ENCODE measurements around the gene USP47. TPM values are rescaled to one million over a fixed set of nuclear protein-coding genes. Genes with fewer than 3 reads are reported as not detected.
A peak's percentile ranks its signal among the peaks of the same experiment; 100 is the strongest.

Gene USP47
- total RNA-seq, 4 donors from 2014 or later: 30.5 to 74.2 (median 43.6) TPM

DNA sequence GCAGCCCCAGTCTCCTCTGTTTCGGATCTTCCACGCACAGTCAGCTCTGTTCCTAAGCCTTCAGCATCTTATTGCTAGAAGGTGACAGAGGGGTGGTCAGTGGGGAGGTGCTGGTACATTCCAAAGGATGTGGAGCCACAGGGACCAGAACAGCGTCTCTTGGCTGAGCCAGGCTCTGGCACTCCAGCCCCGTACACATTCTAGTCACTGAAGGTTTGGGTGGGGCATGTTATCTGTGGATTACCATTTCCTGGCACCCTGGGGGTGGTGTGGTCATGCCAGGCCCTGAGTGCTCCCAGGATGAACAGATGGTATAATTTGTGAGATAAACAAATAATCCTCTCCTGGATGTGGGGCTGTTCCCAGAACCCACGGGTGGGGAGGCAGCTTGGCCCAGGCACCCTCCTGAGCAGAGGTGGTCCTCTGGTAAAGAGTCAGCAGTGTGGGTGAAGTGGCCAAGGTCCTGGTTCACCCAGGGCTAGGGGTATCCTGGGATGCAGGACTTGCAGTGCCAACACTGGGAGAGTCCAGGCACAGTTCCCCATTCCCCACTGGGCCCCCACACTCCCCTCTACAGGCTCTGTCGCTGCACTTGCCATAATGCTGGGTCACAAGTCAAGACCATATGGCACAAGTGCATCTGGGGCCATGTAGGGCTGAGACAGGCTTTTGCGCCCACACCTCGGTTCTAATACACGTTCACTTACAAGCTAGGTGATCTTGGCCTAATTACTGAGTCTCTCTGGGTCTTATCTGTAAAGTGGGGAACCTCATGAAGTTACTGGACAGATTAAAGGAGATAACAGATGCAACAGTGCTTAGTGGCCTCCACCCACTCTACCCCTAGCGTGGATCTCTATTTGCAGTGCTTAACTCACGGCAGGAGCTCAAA, 133.7 kb downstream of the USP47 start:
- no peak for TF ChIP-seq POLR2A (IDR thresholded peaks at IDR 0.05)
- TF ChIP-seq, protein P1, sequence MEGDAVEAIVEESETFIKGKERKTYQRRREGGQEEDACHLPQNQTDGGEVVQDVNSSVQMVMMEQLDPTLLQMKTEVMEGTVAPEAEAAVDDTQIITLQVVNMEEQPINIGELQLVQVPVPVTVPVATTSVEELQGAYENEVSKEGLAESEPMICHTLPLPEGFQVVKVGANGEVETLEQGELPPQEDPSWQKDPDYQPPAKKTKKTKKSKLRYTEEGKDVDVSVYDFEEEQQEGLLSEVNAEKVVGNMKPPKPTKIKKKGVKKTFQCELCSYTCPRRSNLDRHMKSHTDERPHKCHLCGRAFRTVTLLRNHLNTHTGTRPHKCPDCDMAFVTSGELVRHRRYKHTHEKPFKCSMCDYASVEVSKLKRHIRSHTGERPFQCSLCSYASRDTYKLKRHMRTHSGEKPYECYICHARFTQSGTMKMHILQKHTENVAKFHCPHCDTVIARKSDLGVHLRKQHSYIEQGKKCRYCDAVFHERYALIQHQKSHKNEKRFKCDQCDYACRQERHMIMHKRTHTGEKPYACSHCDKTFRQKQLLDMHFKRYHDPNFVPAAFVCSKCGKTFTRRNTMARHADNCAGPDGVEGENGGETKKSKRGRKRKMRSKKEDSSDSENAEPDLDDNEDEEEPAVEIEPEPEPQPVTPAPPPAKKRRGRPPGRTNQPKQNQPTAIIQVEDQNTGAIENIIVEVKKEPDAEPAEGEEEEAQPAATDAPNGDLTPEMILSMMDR (IDR thresholded peaks at IDR 0.05): no peak
- H3K27ac ChIP-seq: peak overlapping the region in 1 of 4 donors; percentile 31
- intact Hi-C loops (cut with DNase I): no loop called here
- no peaks in the 10 kb centered on the region for H3K9me3 ChIP-seq
- DNase-seq: no peak
- no peak overlapping the region for H3K4me3 ChIP-seq
- peaks cover 15 to 87% (median 62%) of the 10 kb centered on the region in 3 donors for H3K4me1 ChIP-seq
- 61 to 65% methylated on average over 7 to 11 of the region's 11 CpGs for WGBS, 2 donors
- no peaks in the 10 kb centered on the region for H3K27me3 ChIP-seq
- H3K36me3 ChIP-seq: no peaks in the 10 kb centered on the region

DNA sequence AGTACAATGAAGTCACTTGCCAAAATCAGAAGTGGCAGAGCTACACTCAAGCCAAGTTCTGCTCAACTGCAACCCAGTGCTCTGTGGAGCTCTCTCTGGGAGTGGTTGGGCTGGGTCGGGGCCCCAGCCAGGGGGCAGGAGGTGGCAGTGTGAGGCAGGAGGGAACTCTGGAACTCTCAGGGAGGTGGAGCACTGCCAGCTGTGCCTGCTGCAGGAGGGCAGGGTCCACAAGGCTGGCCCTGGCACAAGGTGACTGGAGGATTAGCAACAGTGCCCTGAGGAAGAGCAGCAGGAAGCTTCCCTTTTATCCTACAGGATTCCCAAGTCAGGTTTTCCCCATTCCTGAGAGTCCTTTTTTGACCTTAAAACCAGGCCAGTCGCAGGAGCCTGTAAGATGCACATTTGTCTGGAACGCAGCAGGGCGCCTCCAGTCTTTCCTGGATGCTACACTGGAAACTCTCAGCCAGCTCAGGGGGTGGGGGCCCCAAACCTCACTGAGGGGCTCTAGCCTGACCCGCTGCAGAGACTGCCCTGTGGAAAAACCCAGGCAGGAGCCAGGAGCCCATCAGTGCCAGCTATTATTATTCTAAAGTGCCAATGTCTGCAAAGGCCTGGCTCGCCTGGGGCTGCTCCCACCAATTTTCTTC, 134.8 kb downstream of the USP47 start:
- WGBS, 2 donors: 25 to 60% methylated on average over 1 to 2 of the region's 6 CpGs
- TF ChIP-seq POLR2A (IDR thresholded peaks at IDR 0.05): no peak
- TF ChIP-seq, protein P1 (IDR thresholded peaks at IDR 0.05): no peak
- Histone ChIP-seq H3K27me3 (no peaks in the 10 kb centered on the region), H3K4me3 (no peak overlapping the region), H3K27ac (peak overlapping the region in 3 of 4 donors; percentile 39 to 87 (median 78)), H3K9me3 (no peaks in the 10 kb centered on the region), H3K36me3 (no peaks in the 10 kb centered on the region), H3K4me1 (peaks cover 15 to 84% (median 62%) of the 10 kb centered on the region in 3 donors)
- intact Hi-C loops (cut with DNase I): no loop called here
- DNase-seq: no peak

DNA sequence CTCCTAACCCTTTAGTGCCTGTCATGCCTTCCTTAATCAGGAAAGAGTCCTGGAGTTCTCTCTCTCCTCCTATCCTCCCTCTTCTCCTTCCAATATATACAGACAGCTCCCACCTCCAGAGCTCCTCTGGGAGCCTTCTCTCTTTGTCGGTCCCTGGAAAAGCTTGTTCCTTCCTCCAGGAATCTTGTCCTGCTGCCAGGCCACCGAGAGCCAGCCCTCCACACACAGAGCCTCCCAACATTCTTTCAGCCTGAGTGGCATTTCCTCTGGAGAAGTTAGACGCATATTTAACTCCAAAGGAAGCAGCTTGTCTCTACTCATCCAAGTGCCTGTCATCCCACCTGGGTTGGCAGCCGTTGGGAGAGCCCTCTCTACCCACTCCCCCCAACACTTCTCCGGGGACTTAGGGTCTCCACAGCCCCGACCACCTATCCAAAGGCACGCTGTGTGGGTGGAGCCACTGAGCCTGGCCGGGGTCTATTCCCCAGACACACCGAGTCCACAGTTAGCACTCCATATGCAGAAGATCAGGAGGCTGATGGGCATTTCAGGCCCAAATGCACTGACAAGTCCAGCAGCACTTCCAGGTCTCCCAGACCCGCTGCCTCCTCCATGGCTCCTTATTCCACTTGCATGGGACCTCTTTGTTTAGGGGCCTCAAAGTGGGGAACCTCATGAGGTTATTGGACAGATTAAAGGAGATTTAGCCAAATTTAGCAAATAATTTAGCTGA, 135.6 kb downstream of the USP47 start:
- no peaks in the 10 kb centered on the region for H3K27me3 ChIP-seq
- H3K9me3 ChIP-seq: no peaks in the 10 kb centered on the region
- WGBS, 2 donors: 25 to 38% methylated on average over 5 to 7 of the region's 10 CpGs
- H3K4me1 ChIP-seq: peaks cover 15 to 79% (median 62%) of the 10 kb centered on the region in 3 donors
- H3K4me3 ChIP-seq: peak overlapping the region in 1 of 4 donors; percentile 1
- TF ChIP-seq, protein P1 (IDR thresholded peaks at IDR 0.05): no peak
- TF ChIP-seq POLR2A (IDR thresholded peaks at IDR 0.05): no peak
- DNase-seq: no peak
- H3K27ac ChIP-seq: peak overlapping the region in 3 of 4 donors; percentile 39 to 87 (median 78)
- H3K36me3 ChIP-seq: no peaks in the 10 kb centered on the region
- intact Hi-C loops (cut with DNase I): no loop called here

DNA sequence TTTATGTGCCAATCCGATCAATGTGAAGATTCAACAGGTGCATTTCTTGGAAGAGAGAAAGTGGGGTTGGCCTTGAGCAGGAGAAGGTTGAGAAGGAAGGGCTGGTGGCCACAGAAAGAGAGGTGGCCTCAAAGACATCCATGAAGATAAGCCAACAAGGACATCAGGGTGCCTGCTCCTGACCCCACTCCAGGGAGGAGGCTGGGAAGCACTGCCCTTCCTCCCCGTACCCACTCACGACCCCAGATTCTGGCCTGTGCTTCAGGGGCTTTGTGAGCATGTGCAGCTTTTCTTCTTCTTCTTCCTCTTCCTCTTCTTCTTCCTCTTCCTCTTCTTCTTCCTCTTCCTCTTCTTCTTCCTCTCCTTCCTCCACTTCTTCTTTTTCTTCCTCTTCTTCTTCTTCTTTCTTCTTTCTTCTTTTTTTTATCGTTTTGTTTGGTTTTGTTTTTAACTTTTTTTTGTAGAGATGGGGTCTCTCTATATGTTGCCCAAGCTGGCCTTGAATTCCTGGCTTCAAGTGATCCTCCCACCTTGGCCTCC, 136.4 kb downstream of the USP47 start:
- H3K27ac ChIP-seq: peak overlapping the region in 3 of 4 donors; percentile 65 to 87 (median 70)

More for the DNA sequence above, 136.4 kb downstream of the USP47 start:
- no peak for TF ChIP-seq POLR2A (IDR thresholded peaks at IDR 0.05)
- TF ChIP-seq, protein P1 (IDR thresholded peaks at IDR 0.05): no peak
- H3K4me1 ChIP-seq: peaks cover 15 to 71% (median 55%) of the 10 kb centered on the region in 3 donors
- intact Hi-C loops (cut with DNase I): no loop called here
- no peaks in the 10 kb centered on the region for H3K36me3 ChIP-seq
- H3K27me3 ChIP-seq: no peaks in the 10 kb centered on the region
- no peak overlapping the region for H3K4me3 ChIP-seq
- WGBS, 2 donors: 82 to 84% methylated on average over 4 of the region's 4 CpGs
- no peak for DNase-seq
- no peaks in the 10 kb centered on the region for H3K9me3 ChIP-seq

All from esophagus squamous epithelium (tissue), 5 donors.